Osteoblast (primary cell): ENCODE results near the gene SLC17A5. TPM values are rescaled to one million over a fixed set of nuclear protein-coding genes. Genes with fewer than 3 reads are reported as not detected.
"Not testable (repeated sequence)": the region's sequence is repeated elsewhere in the genome, so short reads cannot be mapped to it uniquely, and the experiment has no call there.

Source experiments
- DNase-seq: peaks from one replicate; pipeline ENCODE4 v3.0.0; 2011; ENCODE audit warnings: low spot score, mixed read lengths; ENCODE audit not compliant: insufficient read length; ENCODE audit errors: missing footprints
- H2AFZ ChIP-seq: 2 replicates; pipeline ENCODE4 v1.6.0; 2011; ENCODE audit warnings: mild to moderate bottlenecking, low read length
- H3K27ac ChIP-seq: 2 replicates; pipeline ENCODE4 v1.5.1; 2011; ENCODE audit warnings: mild to moderate bottlenecking, low read depth, low read length, moderate library complexity
- H3K27me3 ChIP-seq: 2 replicates; pipeline ENCODE4 v1.6.0; 2012; ENCODE audit warnings: mild to moderate bottlenecking, control low read depth, inconsistent platforms, low read length, moderate library complexity; ENCODE audit not compliant: insufficient read depth
- H3K36me3 ChIP-seq: 2 replicates; pipeline ENCODE4 v1.5.1; 2011; ENCODE audit warnings: mild to moderate bottlenecking, low read length, control low read depth, moderate library complexity; ENCODE audit not compliant: insufficient read depth
- H3K4me1 ChIP-seq: 2 replicates; pipeline ENCODE4 v1.5.1; 2011; ENCODE audit warnings: mild to moderate bottlenecking, low read length, control low read depth, moderate library complexity; ENCODE audit not compliant: insufficient read depth
- H3K4me2 ChIP-seq: 2 replicates; pipeline ENCODE4 v1.6.0; 2011; ENCODE audit warnings: mild to moderate bottlenecking, low read length; ENCODE audit not compliant: insufficient read depth
- H3K4me3 ChIP-seq: fragments of 200-600 bp; sonication (generic); 3 replicates; pipeline ENCODE4 v1.5.1; 2012; ENCODE audit warnings: mild to moderate bottlenecking, low read length, inconsistent platforms; ENCODE audit not compliant: insufficient read depth
- H3K79me2 ChIP-seq: 2 replicates; pipeline ENCODE4 v1.6.0; 2012; ENCODE audit warnings: mild to moderate bottlenecking, low read length, control low read depth, inconsistent platforms; ENCODE audit not compliant: insufficient read depth
- H3K9me3 ChIP-seq: 2 replicates; pipeline ENCODE4 v1.5.1; 2011; ENCODE audit warnings: low read depth, low read length, control low read depth
- H4K20me1 ChIP-seq: 2 replicates; pipeline ENCODE4 v1.6.0; 2012; ENCODE audit warnings: mild to moderate bottlenecking, low read length, control low read depth; ENCODE audit not compliant: insufficient read depth
- total RNA-seq: library from RNA; depleted of rRNA; stranded (reverse); fragments of >200 nt; gene quantifications from 2 replicates; pipeline ENCODE4 v1.2.3, GENCODE V29; 2012
- TF ChIP-seq, protein P1 (sequence below): IDR thresholded peaks from 2 replicates; pipeline ENCODE4 v1.5.1; 2011; ENCODE audit warnings: mild to moderate bottlenecking, low read depth, low read length, moderate library complexity; ENCODE audit errors: extremely low read depth

The SLC17A5 gene
- total RNA-seq, 1 donor: 38.7 TPM

DNA sequence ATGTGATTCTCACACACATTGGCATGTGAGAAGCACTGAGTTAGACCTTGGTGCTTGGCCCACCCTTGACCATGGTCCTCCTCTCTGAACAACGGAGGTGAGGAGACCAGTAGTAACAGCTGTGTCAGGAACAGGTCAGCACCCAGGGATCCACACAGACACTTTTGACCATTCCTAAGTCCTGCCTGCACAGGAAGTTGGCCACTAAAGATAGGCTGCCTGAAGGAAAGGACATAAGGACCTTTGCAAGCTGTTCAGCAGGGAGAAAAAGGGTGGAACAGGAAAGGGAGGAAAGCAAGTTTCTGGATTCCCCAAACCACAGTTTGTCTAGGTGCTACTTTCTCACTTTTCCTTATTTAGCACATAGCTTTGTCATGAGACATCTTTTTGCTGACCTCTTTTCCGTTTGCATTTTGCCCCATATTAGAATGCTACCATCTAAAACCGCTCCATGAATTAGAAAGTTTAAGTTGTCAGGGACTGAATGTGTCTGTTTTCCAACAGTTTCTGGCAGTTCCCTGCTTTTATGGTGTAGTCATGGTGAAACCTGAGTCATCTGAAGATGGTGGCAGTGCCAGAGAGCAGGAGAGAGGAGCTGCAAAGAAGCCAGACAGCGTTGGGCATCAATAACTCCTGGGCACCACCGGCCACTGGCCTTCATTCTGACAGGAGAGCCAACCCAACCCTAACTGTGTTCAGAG, 41.1 kb upstream of the SLC17A5 start:
- Histone ChIP-seq H3K4me3 (peak overlapping the region; percentile 85), H3K9me3 (no peaks in the 10 kb centered on the region), H3K4me2 (peak overlapping the region; percentile 89), H3K4me1 (peaks cover 22% of the 10 kb centered on the region), H4K20me1 (no peaks in the 10 kb centered on the region), H3K27me3 (no peaks in the 10 kb centered on the region), H3K79me2 (peaks cover 31% of the 10 kb centered on the region), H3K27ac (peak overlapping the region; percentile 83), H3K36me3 (peaks cover 10% of the 10 kb centered on the region), H2AFZ (peak overlapping the region; percentile 82)
- DNase-seq: peak; percentile 87
- TF ChIP-seq, protein P1, sequence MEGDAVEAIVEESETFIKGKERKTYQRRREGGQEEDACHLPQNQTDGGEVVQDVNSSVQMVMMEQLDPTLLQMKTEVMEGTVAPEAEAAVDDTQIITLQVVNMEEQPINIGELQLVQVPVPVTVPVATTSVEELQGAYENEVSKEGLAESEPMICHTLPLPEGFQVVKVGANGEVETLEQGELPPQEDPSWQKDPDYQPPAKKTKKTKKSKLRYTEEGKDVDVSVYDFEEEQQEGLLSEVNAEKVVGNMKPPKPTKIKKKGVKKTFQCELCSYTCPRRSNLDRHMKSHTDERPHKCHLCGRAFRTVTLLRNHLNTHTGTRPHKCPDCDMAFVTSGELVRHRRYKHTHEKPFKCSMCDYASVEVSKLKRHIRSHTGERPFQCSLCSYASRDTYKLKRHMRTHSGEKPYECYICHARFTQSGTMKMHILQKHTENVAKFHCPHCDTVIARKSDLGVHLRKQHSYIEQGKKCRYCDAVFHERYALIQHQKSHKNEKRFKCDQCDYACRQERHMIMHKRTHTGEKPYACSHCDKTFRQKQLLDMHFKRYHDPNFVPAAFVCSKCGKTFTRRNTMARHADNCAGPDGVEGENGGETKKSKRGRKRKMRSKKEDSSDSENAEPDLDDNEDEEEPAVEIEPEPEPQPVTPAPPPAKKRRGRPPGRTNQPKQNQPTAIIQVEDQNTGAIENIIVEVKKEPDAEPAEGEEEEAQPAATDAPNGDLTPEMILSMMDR: no peak

GRCh38 chr6:73691512-73691911, 37.7 kb upstream of the SLC17A5 start:
- Histone ChIP-seq H3K27me3 (no peaks in the 10 kb centered on the region), H3K9me3 (no peaks in the 10 kb centered on the region), H3K27ac (no peak overlapping the region), H3K36me3 (no peaks in the 10 kb centered on the region), H2AFZ (no peak overlapping the region), H3K4me3 (no peak overlapping the region), H3K4me1 (peaks cover 13% of the 10 kb centered on the region), H3K4me2 (no peak overlapping the region), H4K20me1 (no peaks in the 10 kb centered on the region), H3K79me2 (peaks cover 4% of the 10 kb centered on the region)
- DNase-seq: no peak
- TF ChIP-seq, protein P1: no peak

DNA sequence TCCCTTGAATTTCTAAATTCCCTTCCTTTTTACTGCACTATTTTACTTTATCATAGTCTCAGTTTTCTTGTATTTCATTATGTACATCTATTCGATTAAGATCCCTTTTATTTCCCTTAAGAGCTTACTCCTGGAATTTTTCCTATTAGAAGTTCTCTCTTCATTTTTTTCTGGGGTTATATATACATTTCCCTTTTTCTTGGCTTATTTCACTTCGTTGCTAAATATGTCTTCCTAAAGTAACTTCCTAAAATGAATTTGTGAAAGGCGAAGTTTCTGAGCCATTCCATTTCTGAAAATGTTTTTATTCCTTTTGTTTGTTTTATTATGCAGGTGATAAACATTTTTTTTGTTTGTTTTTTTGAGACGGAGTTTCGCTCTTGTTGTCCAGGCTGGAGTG, 36.3 kb upstream of the SLC17A5 start:
- Histone ChIP-seq H3K79me2 (no peaks in the 10 kb centered on the region), H3K4me1 (peaks cover 8% of the 10 kb centered on the region), H3K4me3 (no peak overlapping the region), H3K9me3 (no peaks in the 10 kb centered on the region), H3K27me3 (no peaks in the 10 kb centered on the region), H3K4me2 (no peak overlapping the region), H3K36me3 (no peaks in the 10 kb centered on the region), H3K27ac (no peak overlapping the region), H2AFZ (no peak overlapping the region), H4K20me1 (no peaks in the 10 kb centered on the region)
- no peak for DNase-seq
- TF ChIP-seq, protein P1: no peak

GRCh38 chr6:73688351-73688750, 34.6 kb upstream of the SLC17A5 start:
- TF ChIP-seq, protein P1: no peak
- Histone ChIP-seq H2AFZ (no peak overlapping the region), H3K27ac (no peak overlapping the region), H3K79me2 (no peaks in the 10 kb centered on the region), H3K4me3 (no peak overlapping the region), H3K36me3 (no peaks in the 10 kb centered on the region), H3K4me2 (no peak overlapping the region), H3K4me1 (no peaks in the 10 kb centered on the region), H3K27me3 (no peaks in the 10 kb centered on the region), H4K20me1 (no peaks in the 10 kb centered on the region), H3K9me3 (no peaks in the 10 kb centered on the region)
- no peak for DNase-seq

DNA sequence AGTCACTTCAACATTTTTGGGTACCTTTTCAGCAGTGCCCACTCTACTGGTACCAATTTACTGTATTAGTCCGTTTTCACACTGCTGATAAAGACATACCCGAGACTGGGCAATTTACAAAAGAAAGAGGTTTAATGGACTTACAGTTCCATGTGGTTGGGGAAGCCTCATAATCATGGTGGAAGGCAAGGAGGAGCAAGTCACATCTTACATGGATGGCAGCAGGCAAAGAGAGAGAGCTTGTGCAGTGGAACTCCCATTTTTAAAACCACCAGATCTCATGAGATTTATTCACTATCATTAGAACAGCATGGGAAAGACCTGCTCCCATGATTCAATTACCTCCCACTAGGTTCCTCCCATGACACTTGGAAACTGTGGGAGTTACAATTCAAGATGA, 29.8 kb upstream of the SLC17A5 start:
- not testable (repeated sequence) for H3K4me3 ChIP-seq, H4K20me1 ChIP-seq, H3K4me1 ChIP-seq, H3K27ac ChIP-seq, DNase-seq, H3K27me3 ChIP-seq, H3K9me3 ChIP-seq, H3K79me2 ChIP-seq, H3K36me3 ChIP-seq, H2AFZ ChIP-seq, H3K4me2 ChIP-seq
